NCI-H1105 (cell line): ENCODE measurements around the gene ETDC.

Experiments used
- DNase-seq: peaks from one replicate; lab custom pipeline; 2025; lab: John Stamatoyannopoulos, UW

ETDC gene

GRCh38 chrX:135346975-135347374 is 37.7 kb downstream of the ETDC start:
- DNase-seq = no peak

- DNase-seq = no peak
These were observed 38.2 kb downstream of the ETDC start for GRCh38 chrX:135347381-135348016.

GRCh38 chrX:135354288-135354687 is 45.0 kb downstream of the ETDC start:
- no peak for DNase-seq
